Lower leg skin (tissue), 4 donors: ENCODE results near the gene FAM78A. TPM values are rescaled to one million over a fixed set of nuclear protein-coding genes. Genes with fewer than 3 reads are reported as not detected.
A peak's percentile ranks its signal among the peaks of the same experiment; 100 is the strongest.

Experiments used
- DNase-seq, 2 donors: peaks; one replicate each; pipeline ENCODE4 v3.0.0-alpha.2; 2019; ENCODE audit warnings: low spot score in 2 of 2
- H3K4me3 ChIP-seq: fragments of 200-600 bp; sonication (generic); 2 replicates; pipeline ENCODE4 v1.5.1; 2017; ENCODE audit warnings: mild to moderate bottlenecking, low read depth; ENCODE audit not compliant: poor library complexity, severe bottlenecking
- CTCF ChIP-seq, 3 donors: fragments of 450-650 bp; IDR thresholded peaks; one replicate each; pipeline ENCODE4 v1.5.1; 2016; ENCODE audit warnings: antibody characterized with exemption in 3 of 3, mild to moderate bottlenecking in 3 of 3, moderate library complexity in 2 of 3
- POLR2A ChIP-seq, 2 donors: fragments of 450-650 bp; IDR thresholded peaks; one replicate each; pipeline ENCODE4 v1.6.1; 2016 to 2017; ENCODE audit warnings: antibody characterized with exemption in 2 of 2, mild to moderate bottlenecking in 1 of 2, moderate library complexity in 1 of 2
- WGBS, 2 donors: methylation state at CpG; one replicate each; pipeline ENCODE4 v1.1.5; 2018; 5-methylcytosine and 5-hydroxymethylcytosine counted together
- intact Hi-C: fragments of 100-400 bp; cut with DNase I; formaldehyde crosslinking; loops from one replicate; pipeline ENCODE4 v1.15.0; 2023; ENCODE audit warnings: low total_unique reads
- total RNA-seq, 4 donors: library from RNA; depleted of rRNA; stranded (reverse); fragments of >200 nt; gene quantifications; one replicate each; pipeline ENCODE4 v1.1.0, GENCODE V29; 2016

Gene FAM78A
- total RNA-seq, 4 donors from 2014 or later, result 0.55 to 1.7 (median 1.2) TPM

GRCh38 chr9:131275332-131276093 lies 797 bp downstream of the FAM78A start:
- 64 to 82% methylated on average over 23 to 27 of the region's 29 CpGs for WGBS, 2 donors
- TF ChIP-seq POLR2A (IDR thresholded peaks at IDR 0.05) (no peak), CTCF (IDR thresholded peaks at IDR 0.05) (no peak)
- peak overlapping the region; percentile 50 for H3K4me3 ChIP-seq
- intact Hi-C loops, result no loop called here
- no peak for DNase-seq

GRCh38 chr9:131274674-131275331 lies 1.5 kb downstream of the FAM78A start:
- intact Hi-C loops, result no loop called here
- TF ChIP-seq CTCF (IDR thresholded peaks at IDR 0.05) (no peak), POLR2A (IDR thresholded peaks at IDR 0.05) (no peak)
- 77 to 78% methylated on average over 18 of the region's 18 CpGs for WGBS, 2 donors
- peak overlapping the region; percentile 50 for H3K4me3 ChIP-seq
- DNase-seq, result no peak

- WGBS, 2 donors, result 65 to 82% methylated on average over 13 of the region's 13 CpGs
- intact Hi-C loops, result no loop called here
- no peak for DNase-seq
- no peak for TF ChIP-seq CTCF (IDR thresholded peaks at IDR 0.05)
- no peak for TF ChIP-seq POLR2A (IDR thresholded peaks at IDR 0.05)
- no peak overlapping the region for H3K4me3 ChIP-seq
Measured at GRCh38 chr9:131273856-131274673, 2.2 kb downstream of the FAM78A start.

GRCh38 chr9:131273146-131273855 lies 3.0 kb downstream of the FAM78A start:
- WGBS, 2 donors, result 71 to 74% methylated on average over 22 of the region's 22 CpGs

More at GRCh38 chr9:131273146-131273855, 3.0 kb downstream of the FAM78A start:
- intact Hi-C loops, result no loop called here
- no peak for DNase-seq
- peak overlapping the region; percentile 19 for H3K4me3 ChIP-seq
- TF ChIP-seq CTCF (IDR thresholded peaks at IDR 0.05) (no peak), POLR2A (IDR thresholded peaks at IDR 0.05) (no peak)
